Prostate gland (tissue), 2 donors: Measurements from ENCODE around the gene IGF1. TPM values are rescaled to one million over a fixed set of nuclear protein-coding genes. Genes with fewer than 3 reads are reported as not detected.

ENCODE experiments used
- DNase-seq: peaks from one replicate; pipeline ENCODE4 v3.0.0-alpha.2; 2019; ENCODE audit warnings: low spot score
- H3K27ac ChIP-seq, 2 donors: fragments of 200-600 bp; sonication (generic); 2 replicates each; pipeline ENCODE4 v1.5.1; 2017 to 2019
- H3K27me3 ChIP-seq: fragments of 200-600 bp; sonication (generic); replicated peaks from 2 replicates; pipeline ENCODE4 v1.5.1; 2019; ENCODE audit not compliant: insufficient read depth
- H3K36me3 ChIP-seq, 2 donors: fragments of 200-600 bp; sonication (generic); 1 replicate in 1 of 2; 2 replicates in 1 of 2; pipeline versions ENCODE4 v1.5.1 to v1.8.1; 2017 to 2019
- H3K4me1 ChIP-seq: fragments of 200-600 bp; sonication (generic); replicated peaks from 2 replicates; pipeline ENCODE4 v1.5.1; 2019
- H3K4me3 ChIP-seq, 2 donors: fragments of 200-600 bp; sonication (generic); 2 replicates each; pipeline ENCODE4 v1.5.1; 2017 to 2019
- H3K9me3 ChIP-seq: fragments of 200-600 bp; sonication (generic); 2 replicates; pipeline ENCODE4 v1.5.1; 2017
- POLR2A ChIP-seq: fragments of 450-650 bp; IDR thresholded peaks from one replicate; pipeline ENCODE4 v1.6.1; 2016; ENCODE audit warnings: antibody characterized with exemption, mild to moderate bottlenecking
- POLR2AphosphoS5 ChIP-seq: sonication (generic); formaldehyde crosslinking; IDR thresholded peaks from one replicate; pipeline ENCODE4 v1.6.1; 2017; ENCODE audit warnings: antibody characterized with exemption
- WGBS: methylation state at CpG from one replicate; pipeline ENCODE4 v1.1.5; 2018; 5-methylcytosine and 5-hydroxymethylcytosine counted together
- intact Hi-C: fragments of 100-400 bp; cut with DNase I; formaldehyde crosslinking; loops from one replicate; pipeline ENCODE4 v1.14.2; 2022
- total RNA-seq, 2 donors: library from RNA; depleted of rRNA; stranded (reverse); fragments of >200 nt; gene quantifications; one replicate each; pipeline ENCODE4 v1.1.0, GENCODE V29; 2016
- TF ChIP-seq, protein P1 (sequence below), 4 experiments: fragments of 200-600 bp in 2 of 4; fragments of 450-650 bp in 2 of 4; sonication (generic) in 2 of 4; IDR thresholded peaks; 1 replicate in 3 of 4; 2 replicates in 1 of 4; pipeline ENCODE4 v1.5.1; 2016 to 2019; ENCODE audit warnings: antibody characterized with exemption in 4 of 4, mild to moderate bottlenecking in 2 of 4, moderate library complexity in 2 of 4

IGF1 gene
- total RNA-seq, 2 donors from 2014 or later: 6.9 to 35.6 TPM

DNA sequence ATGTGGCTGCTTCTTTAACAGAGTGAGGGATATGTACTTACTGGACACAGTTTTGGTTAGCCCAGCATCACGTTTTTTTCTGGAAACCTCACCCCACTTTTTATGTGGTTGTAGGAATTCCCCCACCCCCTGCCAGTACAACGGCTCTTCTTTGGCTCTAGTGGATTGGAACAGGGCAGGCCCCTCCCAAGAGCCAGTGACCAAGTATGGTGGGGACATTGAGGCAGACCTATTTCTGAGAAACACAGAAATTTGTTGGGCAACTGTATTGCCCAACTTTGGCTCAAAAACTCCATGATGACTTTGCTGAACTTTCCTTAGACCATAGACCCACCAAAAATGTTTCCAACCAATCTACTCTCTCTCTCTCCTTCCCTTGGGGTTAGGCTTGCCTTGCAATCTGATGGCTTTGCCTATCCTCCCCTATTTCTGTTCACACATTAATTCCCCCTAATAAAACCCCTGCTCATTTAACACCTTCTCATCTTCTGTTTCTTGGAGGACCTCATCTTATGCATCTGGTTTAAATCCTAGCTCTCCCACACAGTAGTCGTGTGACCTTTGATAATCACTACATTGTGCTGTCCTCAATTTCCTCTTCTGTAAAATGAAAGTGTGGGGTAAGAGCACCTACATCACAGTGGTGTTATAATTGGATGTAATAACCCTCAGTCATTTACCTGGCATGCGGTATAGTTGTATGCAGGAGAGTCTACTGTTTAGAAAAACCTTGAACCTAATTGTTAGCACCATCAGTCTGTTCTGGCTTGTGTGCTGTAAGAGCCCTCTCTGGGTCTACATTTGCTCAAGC lies 71.7 kb downstream of the IGF1 start:
- no peak for DNase-seq
- Histone ChIP-seq H3K4me3 (no peak overlapping the region), H3K4me1 (no peaks in the 10 kb centered on the region), H3K27ac (no peak overlapping the region), H3K9me3 (no peaks in the 10 kb centered on the region), H3K36me3 (no peaks in the 10 kb centered on the region), H3K27me3 (no peaks in the 10 kb centered on the region)
- intact Hi-C loops: no loop called here
- no peak for TF ChIP-seq POLR2A
- TF ChIP-seq, protein P1, sequence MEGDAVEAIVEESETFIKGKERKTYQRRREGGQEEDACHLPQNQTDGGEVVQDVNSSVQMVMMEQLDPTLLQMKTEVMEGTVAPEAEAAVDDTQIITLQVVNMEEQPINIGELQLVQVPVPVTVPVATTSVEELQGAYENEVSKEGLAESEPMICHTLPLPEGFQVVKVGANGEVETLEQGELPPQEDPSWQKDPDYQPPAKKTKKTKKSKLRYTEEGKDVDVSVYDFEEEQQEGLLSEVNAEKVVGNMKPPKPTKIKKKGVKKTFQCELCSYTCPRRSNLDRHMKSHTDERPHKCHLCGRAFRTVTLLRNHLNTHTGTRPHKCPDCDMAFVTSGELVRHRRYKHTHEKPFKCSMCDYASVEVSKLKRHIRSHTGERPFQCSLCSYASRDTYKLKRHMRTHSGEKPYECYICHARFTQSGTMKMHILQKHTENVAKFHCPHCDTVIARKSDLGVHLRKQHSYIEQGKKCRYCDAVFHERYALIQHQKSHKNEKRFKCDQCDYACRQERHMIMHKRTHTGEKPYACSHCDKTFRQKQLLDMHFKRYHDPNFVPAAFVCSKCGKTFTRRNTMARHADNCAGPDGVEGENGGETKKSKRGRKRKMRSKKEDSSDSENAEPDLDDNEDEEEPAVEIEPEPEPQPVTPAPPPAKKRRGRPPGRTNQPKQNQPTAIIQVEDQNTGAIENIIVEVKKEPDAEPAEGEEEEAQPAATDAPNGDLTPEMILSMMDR (IDR thresholded peaks at IDR 0.05): no peak
- TF ChIP-seq POLR2AphosphoS5: no peak
- 54% methylated on average over 4 of the region's 4 CpGs for WGBS

- no peaks in the 10 kb centered on the region for H3K27me3 ChIP-seq
- H3K27ac ChIP-seq: no peak overlapping the region
- WGBS: 49% methylated on average over 3 of the region's 3 CpGs
- no peaks in the 10 kb centered on the region for H3K4me1 ChIP-seq
- intact Hi-C loops: no loop called here
- H3K9me3 ChIP-seq: no peaks in the 10 kb centered on the region
- no peak overlapping the region for H3K4me3 ChIP-seq
- no peaks in the 10 kb centered on the region for H3K36me3 ChIP-seq
- TF ChIP-seq, protein P1 (IDR thresholded peaks at IDR 0.05): no peak
- TF ChIP-seq POLR2A (no peak), POLR2AphosphoS5 (no peak)
- no peak for DNase-seq
Measured at GRCh38 chr12:102407776-102408486, 72.4 kb downstream of the IGF1 start.

GRCh38 chr12:102406033-102406584 lies 74.3 kb downstream of the IGF1 start:
- H3K36me3 ChIP-seq: no peaks in the 10 kb centered on the region
- no peaks in the 10 kb centered on the region for H3K9me3 ChIP-seq
- peak; percentile 37 for DNase-seq
- no peaks in the 10 kb centered on the region for H3K27me3 ChIP-seq
- intact Hi-C loops: no loop called here
- no peaks in the 10 kb centered on the region for H3K4me1 ChIP-seq
- 16% methylated on average over 7 of the region's 7 CpGs for WGBS
- no peak overlapping the region for H3K27ac ChIP-seq
- no peak overlapping the region for H3K4me3 ChIP-seq
- TF ChIP-seq, protein P1 (IDR thresholded peaks at IDR 0.05): no peak
- TF ChIP-seq POLR2AphosphoS5 (peak; percentile 38), POLR2A (no peak)

- no peak overlapping the region for H3K27ac ChIP-seq
- H3K4me3 ChIP-seq: no peak overlapping the region
- no peaks in the 10 kb centered on the region for H3K4me1 ChIP-seq
- intact Hi-C loops: no loop called here
- WGBS: 83% methylated on average over 2 of the region's 2 CpGs
- TF ChIP-seq POLR2A: no peak
- TF ChIP-seq, protein P1 (IDR thresholded peaks at IDR 0.05): no peak
- TF ChIP-seq POLR2AphosphoS5: no peak
- H3K27me3 ChIP-seq: no peaks in the 10 kb centered on the region
- no peaks in the 10 kb centered on the region for H3K36me3 ChIP-seq
- no peaks in the 10 kb centered on the region for H3K9me3 ChIP-seq
- no peak for DNase-seq
Measured at GRCh38 chr12:102401087-102401486, 79.3 kb downstream of the IGF1 start.
